Hematopoietic multipotent progenitor cell treated with erythropoietin and hydrocortisone succinate and interleukin-3 and kit ligand, for 15 days (in vitro differentiated cells): ENCODE measurements around the gene SPI1.

ENCODE experiments used
- DNase-seq: peaks from one replicate; pipeline ENCODE4 v3.0.0-alpha.2; 2015; ENCODE audit warnings: low spot score

The SPI1 gene

DNA sequence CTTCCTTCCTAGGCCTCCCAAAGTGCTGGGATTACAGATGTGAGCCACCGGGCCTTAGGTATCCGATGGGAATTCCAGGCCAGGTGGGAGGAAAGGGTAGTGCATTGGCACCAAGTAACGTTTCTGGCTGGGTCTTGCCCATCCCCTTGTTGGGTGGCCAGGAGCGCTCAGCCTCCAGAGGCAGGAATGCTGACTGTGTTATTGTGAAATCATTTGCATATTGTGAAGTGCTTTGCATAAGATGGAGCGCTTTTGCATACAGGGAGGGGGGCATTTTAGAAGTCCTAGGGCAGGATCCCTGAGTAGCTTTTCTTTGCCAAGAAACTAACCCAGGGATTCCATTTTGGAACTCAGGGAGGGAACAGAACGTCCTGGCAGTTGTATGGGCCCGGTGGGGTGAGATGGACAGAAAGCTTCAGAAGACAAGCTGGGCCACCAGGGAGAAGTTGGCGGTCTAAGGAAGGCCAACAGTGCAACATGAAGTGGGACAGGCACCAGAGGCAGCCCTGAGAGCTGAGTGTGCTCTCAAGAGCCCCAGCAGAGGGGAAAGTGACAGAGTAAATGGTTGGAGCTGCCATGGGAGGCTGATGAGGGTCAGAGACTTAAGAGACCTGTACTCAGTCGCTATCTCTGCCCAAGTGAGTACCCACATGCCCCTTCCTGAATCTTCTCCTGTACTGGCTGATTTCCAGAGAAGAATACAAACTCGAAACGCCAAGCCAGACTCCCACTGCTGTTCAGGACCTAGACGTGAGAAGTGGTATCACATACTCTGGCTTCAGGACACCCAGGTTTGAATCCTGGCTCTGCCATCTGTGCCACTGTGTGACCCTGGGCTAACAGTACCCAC lies 28.8 kb upstream of the SPI1 start:
- no peak for DNase-seq

DNA sequence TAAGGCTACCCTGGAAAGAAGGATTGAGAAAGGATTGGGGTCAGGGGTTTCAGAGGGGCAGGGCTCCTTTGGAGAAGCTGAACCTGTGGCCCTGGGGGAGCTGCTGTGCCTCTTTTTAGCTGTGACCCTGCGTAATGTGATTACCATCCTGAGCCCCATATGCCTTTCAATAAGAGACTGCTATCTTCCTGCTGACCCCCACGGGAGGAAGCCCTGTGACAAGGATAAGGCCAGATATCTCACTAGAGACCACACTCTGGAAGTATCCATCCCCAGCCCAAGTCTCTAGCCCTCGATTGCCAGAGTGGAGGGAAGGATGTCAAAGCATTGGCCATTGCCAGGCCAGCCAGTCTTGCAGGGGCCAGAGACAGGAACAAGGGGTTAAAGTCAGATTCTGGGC lies 25.2 kb upstream of the SPI1 start:
- no peak for DNase-seq

DNA sequence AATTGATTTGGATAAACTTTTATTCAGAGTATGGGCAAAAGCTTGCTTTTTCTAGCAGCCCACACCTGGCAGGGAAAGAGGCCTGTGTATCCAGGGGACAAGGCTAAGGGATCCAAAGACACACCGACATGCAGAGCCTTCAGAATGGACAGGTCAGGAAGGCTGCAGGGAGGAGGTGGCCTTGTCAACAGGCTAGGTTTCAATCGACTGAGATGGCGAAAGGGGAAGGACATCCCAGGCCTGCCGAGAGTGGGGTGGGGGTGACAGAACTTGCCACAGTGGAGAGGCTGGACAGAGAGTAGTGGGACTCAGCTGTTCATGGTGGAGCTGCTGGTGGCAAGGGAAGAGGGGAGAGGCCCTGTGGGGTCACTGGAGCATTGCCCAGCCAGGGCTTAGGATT lies 24.8 kb upstream of the SPI1 start:
- no peak for DNase-seq

DNA sequence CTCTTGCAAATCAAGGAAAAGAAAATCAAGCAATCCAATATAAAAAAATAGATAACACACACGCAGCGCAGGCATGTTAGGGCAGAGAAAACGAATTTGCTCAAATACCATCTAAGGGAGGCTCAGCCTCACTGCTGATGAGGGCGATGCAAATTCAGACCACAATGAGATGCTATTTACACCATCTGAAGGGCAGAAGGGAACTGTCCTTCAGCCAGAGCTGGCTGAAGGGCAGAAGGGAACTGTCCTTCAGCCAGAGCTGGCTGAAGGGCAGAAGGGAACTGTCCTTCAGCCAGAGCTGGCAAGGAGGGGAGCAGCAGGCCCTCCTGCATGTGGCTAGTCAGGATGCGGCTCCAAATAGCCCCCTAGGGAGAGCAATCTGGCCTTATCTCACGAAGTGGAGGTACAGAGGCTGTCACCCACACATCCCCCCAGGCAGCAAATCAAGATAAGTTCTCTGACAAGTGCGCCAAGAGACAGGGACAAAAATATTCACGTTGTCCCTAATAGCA lies 22.5 kb upstream of the SPI1 start:
- no peak for DNase-seq

DNA sequence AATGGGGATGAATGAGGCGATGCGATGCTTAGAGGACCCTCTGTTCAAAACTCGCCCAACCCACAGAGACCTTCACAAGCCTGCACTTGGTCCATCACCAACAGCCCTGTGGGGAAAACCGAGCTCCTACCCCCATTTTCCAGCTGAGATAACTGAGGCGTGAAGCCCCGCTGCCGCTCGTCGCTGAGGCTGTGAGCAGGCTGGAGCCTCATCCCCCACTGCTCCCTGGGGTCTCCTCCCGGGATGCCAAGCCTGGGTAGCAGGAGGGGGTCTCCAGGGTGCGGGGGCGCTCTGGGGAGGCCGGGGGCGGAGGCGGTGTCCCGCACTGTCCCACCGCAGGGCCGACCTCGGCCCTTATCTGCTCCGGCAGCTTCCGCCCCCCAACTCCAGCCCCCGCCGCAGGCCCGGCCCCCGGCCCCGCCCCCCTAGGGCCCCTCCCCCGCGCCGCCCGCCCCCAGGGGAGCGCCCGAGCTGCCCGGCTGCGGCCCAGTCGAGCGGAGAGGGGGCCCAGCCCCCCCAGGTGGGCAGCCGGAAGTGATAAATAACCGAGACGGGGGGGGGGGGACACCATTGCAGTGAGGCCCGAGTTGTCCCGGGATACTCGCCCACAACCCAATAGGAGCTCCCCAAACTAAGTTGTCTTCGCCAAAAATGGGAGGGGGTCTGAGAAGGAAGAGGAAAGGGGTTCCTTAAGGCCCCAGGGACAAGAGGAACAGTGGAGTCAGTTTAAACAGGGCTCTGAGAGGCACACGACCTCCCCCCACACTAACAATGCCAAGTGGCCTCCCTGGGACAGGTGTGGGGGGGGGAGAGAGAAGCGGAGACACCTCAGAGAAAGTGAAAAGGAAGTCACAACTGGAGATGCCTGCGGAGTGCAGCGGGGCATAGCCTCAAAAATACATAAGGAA lies 21.8 kb upstream of the SPI1 start:
- DNase-seq = no peak

DNA sequence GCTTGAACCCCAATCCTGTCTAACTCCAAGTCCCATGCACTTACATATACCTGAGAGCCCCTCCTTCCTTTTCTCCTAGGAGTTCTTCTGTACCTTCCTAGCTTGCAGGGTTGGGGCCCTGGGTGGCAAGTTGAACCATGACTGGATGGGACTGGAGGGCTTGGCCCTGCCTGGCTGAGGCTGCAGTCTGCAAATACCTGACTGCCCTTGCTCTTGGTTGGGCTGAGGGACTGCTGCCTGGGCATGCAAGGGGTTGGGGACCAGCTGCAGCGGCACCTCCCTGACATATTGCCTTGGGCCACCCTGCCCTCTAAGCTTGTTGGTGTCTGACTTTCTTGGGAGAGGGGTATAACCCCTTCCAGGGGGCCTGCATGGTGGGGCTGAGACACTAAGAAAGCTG lies 20.2 kb upstream of the SPI1 start:
- DNase-seq = no peak

DNA sequence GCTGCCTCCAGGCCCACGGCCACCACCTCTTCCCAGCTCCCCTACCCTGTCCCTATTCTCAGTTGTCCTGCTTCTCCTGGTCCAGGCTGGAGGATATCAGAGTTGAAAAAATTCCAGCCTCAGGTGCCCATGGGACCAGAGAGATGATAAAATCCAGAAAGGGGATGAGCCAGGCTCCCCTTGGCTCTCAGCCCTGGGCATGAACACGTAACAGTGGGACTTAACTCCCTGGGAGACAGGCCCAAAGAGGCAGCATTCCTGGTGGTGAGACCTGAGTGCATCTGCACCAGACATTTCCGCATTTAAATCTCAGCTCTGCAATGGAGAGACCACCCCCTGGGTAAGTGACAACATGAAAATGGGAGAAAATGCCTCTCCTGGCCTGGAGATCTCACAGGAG lies 19.7 kb upstream of the SPI1 start:
- no peak for DNase-seq

DNA sequence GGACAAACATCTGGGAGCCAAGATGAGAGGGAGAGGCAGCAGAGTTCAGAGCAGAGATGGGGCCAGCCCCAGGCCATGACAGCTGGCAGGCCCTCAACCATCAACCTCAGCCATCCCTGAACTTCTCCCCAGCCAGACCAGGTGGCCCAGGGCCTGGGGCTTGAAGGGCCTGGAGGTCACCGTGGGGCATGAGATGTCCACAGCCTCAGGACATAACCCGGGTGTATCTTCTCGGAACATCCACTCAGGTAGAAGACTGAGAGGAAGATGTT lies 17.6 kb upstream of the SPI1 start:
- DNase-seq = no peak

DNA sequence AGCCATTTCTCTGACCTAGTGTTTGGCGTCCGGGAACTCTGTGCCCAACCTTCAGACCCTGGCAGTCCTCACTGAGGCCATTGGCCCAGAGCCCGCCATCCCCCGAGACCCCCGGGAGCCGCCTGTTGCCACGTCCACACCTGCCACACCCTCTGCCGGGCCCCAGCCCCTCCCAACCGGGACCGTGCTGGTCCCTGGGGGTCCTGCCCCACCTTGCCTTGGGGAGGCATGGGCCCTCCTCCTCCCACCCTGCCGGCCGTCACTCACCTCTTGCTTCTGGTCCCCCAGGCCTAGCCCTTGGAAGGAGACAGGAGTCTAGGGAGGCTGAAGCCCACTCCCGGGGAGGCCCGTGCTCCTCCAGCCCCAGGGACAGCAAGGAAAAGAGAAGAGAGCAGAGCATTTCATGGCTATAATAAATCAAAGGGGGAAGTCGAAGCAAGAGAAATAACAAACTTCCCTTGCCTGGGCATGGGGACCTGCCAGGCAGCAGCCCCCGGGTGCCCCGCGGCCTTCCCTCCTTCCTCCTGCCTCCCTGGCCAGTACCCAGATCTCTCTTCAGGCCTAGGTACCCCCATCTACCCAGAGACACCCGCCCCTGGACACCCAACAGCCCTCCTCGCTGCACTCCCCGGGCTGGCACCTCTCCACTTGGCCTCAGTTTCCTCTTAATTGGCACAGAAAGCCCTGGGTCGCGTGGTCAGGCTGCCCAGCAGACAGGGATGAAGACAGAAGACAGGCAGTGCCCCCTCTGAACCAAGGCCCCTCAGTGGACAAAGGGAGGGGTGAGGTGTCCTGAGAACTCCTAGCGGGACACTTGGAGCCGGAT lies 17.1 kb upstream of the SPI1 start:
- DNase-seq = no peak

DNA sequence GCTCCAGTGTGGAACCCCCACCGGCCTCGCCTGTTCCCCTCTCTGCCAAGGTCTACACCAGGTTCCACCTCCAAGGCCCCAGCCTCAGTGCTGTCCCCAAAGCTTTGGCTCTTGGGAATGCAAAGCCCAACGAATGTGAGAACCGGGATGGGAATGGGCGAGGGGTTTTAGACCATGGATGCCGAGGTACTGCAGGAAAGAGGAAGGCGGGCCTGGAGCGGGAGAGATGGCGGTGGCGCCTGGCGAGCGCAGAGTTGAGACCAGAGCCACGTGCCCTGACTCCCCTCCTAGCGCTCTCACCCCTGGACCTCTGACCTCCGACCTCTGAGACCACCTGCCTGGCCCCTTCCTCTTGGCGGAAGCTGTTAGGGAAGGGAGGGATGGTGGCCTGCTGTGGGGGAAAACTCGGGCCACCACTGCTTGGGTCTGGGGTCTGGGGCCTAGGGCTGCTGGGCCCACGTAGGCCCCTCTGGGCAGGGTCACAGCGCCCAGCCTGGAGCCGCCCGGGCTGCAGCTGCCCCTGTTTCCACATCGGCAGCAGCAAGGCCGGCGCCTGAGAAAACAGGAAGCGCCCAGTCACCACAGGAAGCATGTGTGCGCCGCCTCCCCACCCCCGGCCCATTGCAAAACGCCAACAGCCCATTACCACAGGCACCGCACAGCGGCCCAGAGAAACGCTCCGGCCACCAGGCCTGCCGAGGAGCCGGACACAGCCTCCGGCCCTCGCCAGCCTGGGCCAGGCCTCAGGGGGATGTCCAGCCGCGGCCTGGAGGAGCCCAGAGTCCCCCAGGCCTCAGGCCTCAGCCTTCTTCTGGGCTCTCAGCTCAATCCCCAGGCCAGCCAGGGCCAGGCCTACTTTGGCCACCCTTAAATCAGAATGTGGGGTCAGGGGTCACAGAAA lies 16.2 kb upstream of the SPI1 start:
- DNase-seq = no peak

DNA sequence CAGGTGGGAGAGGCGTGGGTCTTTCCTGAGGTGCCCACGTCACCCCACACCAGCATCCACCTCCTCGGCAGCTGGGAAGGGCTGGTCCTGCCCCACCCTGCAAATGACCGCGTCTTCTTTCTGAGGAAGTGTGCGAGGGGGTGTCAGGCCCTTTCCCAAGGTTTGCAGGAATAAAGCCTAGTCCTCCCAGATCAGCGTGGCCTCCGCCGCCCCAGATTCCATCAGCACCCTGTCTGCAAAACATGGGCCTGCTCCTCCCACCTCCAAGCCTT lies 15.6 kb upstream of the SPI1 start:
- DNase-seq = no peak

DNA sequence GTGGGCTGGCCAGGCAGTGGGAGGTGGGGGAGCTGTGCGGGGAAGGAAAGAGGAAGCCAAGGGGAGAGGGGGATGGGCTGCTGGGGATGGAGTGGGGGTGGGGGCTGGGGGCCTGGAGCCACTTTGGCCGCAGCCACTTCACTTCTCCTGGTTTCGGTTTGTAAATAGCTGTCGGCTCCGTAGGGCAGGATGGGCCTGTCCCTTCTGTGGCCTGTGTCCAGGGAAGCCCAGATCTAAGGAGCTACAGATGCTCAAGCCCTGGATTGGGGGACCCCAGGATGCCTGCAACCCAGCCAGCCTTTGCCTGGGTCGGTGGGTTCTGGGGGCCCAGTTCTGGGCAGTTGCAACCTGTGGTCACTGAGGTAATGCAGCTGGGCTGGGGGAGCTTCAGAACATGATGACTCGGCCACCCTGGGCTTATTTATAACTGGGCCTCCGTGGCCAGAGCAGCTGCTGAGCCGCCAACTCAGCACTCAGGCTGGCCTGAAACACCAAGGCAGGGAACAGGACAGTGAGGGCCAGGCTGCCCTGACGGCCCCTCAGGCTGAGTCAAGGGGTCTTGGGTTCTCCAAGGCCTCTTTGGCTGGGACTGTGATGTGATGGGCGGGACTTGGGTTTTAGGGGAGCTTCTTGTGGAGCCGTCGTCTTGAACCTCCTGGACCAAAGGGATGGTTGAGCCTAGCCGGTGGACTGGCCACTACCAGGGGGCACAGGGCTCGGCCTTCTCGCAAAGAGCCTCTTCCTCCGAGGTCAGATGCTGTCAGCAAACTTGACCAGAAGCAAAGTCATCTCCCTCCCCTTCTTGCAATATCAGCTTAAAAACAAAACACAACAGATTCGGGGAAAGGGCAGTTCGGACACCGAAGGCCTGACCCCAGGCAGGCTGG lies 15.1 kb upstream of the SPI1 start:
- no peak for DNase-seq

DNA sequence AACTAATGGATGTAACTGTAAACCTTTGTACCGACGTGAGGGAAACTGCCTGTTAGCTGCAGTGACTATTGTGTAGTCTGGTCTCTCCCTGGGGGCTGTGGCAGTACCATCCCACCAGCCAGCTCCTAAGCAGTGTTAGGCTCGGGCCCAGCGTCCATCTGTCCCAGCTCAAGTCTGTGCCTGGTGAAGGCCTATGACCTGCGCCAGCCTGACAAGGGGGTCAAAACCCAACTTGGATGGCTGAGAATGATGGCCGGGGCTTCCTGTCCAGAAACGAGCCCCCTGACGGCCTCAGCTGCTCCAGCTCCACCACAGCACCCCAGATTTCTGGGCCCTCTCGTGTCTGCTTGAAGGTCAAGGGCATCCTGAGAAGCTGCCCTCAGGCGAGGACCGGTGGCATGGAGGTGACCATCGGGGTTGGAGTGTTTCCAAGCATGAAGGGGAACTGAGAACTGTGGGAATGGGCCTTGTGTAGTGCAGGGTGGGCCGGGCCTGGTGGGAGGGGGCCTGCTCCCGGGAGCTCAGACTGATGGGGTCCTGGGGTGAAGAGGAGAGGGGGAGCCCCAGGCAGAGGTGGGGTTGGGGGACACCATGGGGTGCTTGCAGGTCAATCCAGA lies 14.3 kb upstream of the SPI1 start:
- no peak for DNase-seq

DNA sequence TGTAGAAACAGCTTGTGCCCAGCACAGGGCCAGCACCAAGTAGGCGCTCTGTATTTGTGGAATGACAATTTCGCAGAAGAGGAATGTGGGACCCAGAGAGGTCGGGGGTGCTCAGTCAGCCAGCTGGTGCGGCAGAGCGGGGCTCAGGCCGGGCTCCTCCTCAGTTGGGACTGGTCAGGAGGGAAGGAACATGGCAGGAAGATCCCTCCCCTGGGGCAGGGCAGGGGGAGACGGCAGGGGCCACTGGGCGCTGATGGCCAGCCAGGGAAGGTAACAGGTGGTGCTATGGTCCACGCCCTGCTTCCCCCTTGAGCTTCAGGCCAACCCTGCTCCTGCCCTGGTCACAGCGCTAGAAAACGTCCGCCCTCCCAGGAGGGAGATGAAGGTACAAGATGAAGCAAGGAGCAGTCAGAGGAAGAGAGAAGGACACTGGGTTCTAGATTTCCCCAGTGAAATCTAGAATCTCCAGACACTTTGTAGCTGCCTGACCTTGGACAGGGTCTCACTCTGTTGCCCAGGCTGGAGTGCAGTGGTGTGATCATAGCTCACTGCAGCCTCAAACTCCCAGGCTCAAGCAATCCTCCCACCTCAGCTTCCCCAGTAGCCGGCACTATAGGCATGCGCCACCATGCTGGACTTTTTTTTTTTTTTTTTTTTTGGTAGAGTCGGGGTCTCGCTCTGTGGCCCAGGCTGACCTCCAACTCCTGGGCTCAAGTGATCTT lies 13.5 kb upstream of the SPI1 start:
- DNase-seq = no peak

DNA sequence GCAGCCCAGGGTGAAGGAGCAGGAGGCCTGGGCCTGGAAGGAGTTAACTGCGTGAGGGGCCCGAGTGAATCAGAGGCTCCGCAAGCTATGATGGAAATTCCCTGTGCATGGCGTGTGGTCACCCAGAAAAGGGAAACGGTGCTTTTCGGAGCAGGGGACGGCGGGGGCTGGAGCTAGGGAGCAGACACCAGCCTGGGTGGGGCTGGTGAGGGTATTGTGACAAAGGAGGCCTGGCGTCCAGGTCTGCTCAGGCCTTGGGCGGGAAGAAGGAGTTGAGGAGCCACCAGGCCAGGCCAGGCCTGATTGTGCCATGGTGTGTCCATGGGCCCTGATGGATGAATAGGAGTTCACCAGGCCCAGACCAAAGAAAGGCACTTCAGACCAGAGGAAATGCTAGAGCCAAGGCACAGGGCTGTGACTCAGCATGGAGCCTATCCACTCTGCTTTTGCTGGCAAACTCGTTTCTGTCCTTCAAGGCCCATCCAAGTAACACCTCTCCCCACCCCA lies 12.8 kb upstream of the SPI1 start:
- no peak for DNase-seq

DNA sequence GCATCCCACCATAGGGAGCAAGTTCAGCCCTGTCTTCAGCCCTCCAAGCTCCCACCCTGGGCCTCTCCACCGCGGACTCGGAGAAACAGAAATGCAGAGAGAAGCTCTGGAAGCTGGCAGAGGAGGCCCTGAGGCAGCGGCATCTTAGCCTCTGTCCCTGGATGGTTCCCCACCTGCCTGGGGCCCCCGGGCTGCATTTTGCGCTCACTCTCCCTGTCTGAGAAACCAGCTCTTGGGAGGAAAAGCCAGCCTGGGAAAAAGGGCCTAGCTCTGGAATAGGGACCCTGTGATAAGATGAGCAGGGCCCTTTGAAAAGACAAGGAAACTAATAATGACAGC lies 12.0 kb upstream of the SPI1 start:
- no peak for DNase-seq

DNA sequence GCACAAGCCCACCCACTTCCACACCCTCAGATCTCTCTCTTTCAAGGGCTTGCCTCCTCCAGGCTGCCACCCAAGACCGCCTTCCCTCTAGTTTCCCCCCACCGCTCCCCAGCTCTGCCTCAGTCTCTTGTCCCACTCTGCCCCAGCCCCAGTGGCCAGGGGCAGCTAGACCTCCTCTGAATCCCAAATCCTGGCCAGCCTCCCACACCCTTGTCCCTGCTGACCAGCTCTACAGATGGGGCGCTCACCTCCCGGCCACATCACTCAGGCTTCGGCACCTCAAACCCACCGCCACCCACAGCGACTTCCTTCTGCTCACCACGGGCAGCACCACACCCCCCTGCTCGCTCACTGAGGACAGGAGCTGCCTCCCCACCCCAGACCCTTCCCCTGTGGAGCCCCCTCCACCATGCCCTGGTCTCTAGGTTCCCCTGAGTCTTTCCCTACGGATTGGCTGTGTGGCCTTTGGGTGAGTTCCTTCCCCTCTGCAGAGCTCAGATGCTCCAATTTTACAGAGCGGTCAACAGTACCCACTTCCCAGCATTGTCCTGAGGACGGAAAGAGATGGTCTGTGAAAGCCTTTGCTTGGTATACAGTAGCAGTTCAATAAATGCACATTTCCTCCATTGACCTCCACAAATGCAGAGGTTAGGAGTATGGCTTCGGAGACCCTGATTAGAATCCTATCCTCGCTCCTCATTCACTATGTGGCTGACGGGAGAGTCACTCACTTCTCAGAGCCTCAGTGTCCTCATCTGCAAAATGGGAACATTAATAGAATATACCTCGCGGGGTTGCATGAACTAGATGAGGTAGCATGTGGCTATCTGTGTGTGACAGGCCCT lies 11.5 kb upstream of the SPI1 start:
- DNase-seq = no peak
